ENCODE measurements around the gene MTM1. TPM values are rescaled to one million over a fixed set of nuclear protein-coding genes. Genes with fewer than 3 reads are reported as not detected.

MTM1 gene
- 9.4 and 12.1 TPM in 2 replicates for total RNA-seq
- long read RNA-seq, transcript MTM1-203 (15 exons, 3,593 nt) = major isoform, 12 of 22 reads
- long read RNA-seq, partial matches to known transcripts = 3 of 22 reads
- long read RNA-seq, other reads (novel, unspliced or antisense) = 6 of 22 reads

- H3K27me3 Mint-ChIP-seq = no peaks in the 10 kb centered on the region
- H3K9me3 Mint-ChIP-seq (ENCODE audit: low read depth) = peaks cover 3% of the 10 kb centered on the region
- peak within 1 kb of the TSS; percentile 82 for H3K27ac Mint-ChIP-seq
- peaks cover 8% of the 10 kb centered on the region for H3K4me1 Mint-ChIP-seq (ENCODE audit: low read depth)
- peak within 1 kb of the TSS; percentile 76 for H3K4me3 Mint-ChIP-seq (ENCODE audit: low read depth)
- no peak for TF ChIP-seq CTCF (IDR thresholded peaks at IDR 0.05; ENCODE audit: unreplicated experiment)
- no peaks in the 10 kb centered on the region for H3K36me3 Mint-ChIP-seq (ENCODE audit: insufficient read depth)
- DNase-seq (ENCODE audit: low spot score, unreplicated experiment) = peak; percentile 82
Observed at GRCh38 chrX:150568320-150569154, at the start of gene MTM1. Gene MTM1, plus strand, starts transcription at chrX:150568621. Its CDS starts 23,994 bp downstream, at chrX:150592615.

GRCh38 chrX:150522494-150522893 lies 45.9 kb upstream of the MTM1 start:
- H3K4me3 Mint-ChIP-seq (ENCODE audit: low read depth) = no peak overlapping the region
- peaks cover 10% of the 10 kb centered on the region for H3K9me3 Mint-ChIP-seq (ENCODE audit: low read depth)
- DNase-seq (ENCODE audit: low spot score, unreplicated experiment) = no peak
- peaks cover 2% of the 10 kb centered on the region for H3K27me3 Mint-ChIP-seq
- H3K27ac Mint-ChIP-seq = no peak overlapping the region
- no peaks in the 10 kb centered on the region for H3K36me3 Mint-ChIP-seq (ENCODE audit: insufficient read depth)
- no peak for TF ChIP-seq CTCF (IDR thresholded peaks at IDR 0.05; ENCODE audit: unreplicated experiment)
- no peaks in the 10 kb centered on the region for H3K4me1 Mint-ChIP-seq (ENCODE audit: low read depth)

DNA sequence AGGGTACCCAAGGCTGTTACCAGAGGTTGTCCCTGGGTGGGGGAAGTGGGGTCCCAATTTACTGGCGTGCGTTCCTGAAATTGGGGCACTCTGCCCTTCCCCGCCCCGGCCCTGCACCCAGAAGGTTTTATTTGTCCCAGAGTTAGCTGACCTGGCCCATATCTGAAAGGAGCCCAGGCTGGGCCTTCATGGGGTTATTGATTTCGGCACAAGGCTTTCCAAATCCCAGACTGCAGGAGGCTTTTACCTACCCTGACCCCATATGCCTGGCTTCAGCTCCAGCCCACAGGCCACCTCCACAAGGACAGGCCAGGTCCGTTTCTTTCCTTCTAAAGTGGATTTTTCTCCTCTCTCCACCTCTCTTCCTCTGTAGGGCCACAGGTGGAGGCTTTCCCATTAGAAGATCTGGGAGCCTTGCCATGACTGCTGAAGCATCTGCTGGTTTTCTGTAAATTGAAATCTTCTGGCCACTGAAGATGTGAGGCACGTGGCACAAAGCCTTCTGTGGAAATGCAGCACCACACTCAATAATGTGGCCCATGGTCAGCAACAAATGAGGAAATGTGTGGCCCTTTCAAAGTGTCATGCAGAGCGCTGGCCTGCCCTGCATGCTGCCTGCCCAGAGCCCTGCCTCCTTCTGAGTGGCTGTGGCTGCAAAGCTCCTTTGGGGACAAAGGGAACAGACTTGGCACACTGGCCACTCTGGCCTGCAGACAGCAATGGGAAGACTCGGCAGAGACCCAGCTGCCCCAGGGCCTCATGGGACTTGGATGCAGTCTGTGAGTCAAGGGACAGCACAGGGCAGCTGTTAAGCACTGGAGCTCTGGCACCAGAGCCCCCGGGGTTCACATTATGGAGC lies 43.1 kb upstream of the MTM1 start:
- DNase-seq (ENCODE audit: low spot score, unreplicated experiment) = no peak
- no peak overlapping the region for H3K27ac Mint-ChIP-seq
- peaks cover 6% of the 10 kb centered on the region for H3K9me3 Mint-ChIP-seq (ENCODE audit: low read depth)

GRCh38 chrX:150526692-150527091 lies 41.7 kb upstream of the MTM1 start:
- no peaks in the 10 kb centered on the region for H3K36me3 Mint-ChIP-seq (ENCODE audit: insufficient read depth)
- no peak overlapping the region for H3K4me3 Mint-ChIP-seq (ENCODE audit: low read depth)
- peaks cover 6% of the 10 kb centered on the region for H3K9me3 Mint-ChIP-seq (ENCODE audit: low read depth)
- peaks cover 2% of the 10 kb centered on the region for H3K27me3 Mint-ChIP-seq
- no peak for DNase-seq (ENCODE audit: low spot score, unreplicated experiment)
- no peaks in the 10 kb centered on the region for H3K4me1 Mint-ChIP-seq (ENCODE audit: low read depth)
- no peak overlapping the region for H3K27ac Mint-ChIP-seq
- TF ChIP-seq CTCF (IDR thresholded peaks at IDR 0.05; ENCODE audit: unreplicated experiment) = no peak

More for the DNA sequence above, 43.1 kb upstream of the MTM1 start:
- Mint-ChIP-seq H3K4me1 (ENCODE audit: low read depth) (no peaks in the 10 kb centered on the region), H3K27me3 (peaks cover 2% of the 10 kb centered on the region), H3K36me3 (ENCODE audit: insufficient read depth) (no peaks in the 10 kb centered on the region), H3K4me3 (ENCODE audit: low read depth) (no peak overlapping the region)
- TF ChIP-seq CTCF (IDR thresholded peaks at IDR 0.05; ENCODE audit: unreplicated experiment) = no peak

GRCh38 chrX:150527108-150527507 lies 41.3 kb upstream of the MTM1 start:
- Mint-ChIP-seq H3K36me3 (ENCODE audit: insufficient read depth) (no peaks in the 10 kb centered on the region), H3K27me3 (peaks cover 2% of the 10 kb centered on the region), H3K27ac (no peak overlapping the region), H3K4me1 (ENCODE audit: low read depth) (no peaks in the 10 kb centered on the region), H3K4me3 (ENCODE audit: low read depth) (no peak overlapping the region), H3K9me3 (ENCODE audit: low read depth) (peaks cover 6% of the 10 kb centered on the region)
- TF ChIP-seq CTCF (IDR thresholded peaks at IDR 0.05; ENCODE audit: unreplicated experiment) = no peak
- no peak for DNase-seq (ENCODE audit: low spot score, unreplicated experiment)
